ENCODE measurements around the gene CMTM1.
"Not testable (repeated sequence)": the region's sequence is repeated elsewhere in the genome, so short reads cannot be mapped to it uniquely, and the experiment has no call there.

Gene CMTM1

GRCh38 chr16:66591018-66591417 is 24.8 kb downstream of the CMTM1 start:
- no peak for DNase-seq (ENCODE audit: low read depth)
- H3K4me3 ChIP-seq (ENCODE audit: control insufficient read depth, low read depth, low read length) = no peak overlapping the region
- no peak for TF ChIP-seq CTCF (conservative IDR thresholded peaks at IDR 0.05; ENCODE audit: control insufficient read depth, insufficient read depth, low read depth, low read length)

GRCh38 chr16:66592241-66592640 is 26.0 kb downstream of the CMTM1 start:
- TF ChIP-seq CTCF (conservative IDR thresholded peaks at IDR 0.05; ENCODE audit: control insufficient read depth, insufficient read depth, low read depth, low read length) = no peak
- DNase-seq (ENCODE audit: low read depth) = no peak

GRCh38 chr16:66592814-66593213 is 26.6 kb downstream of the CMTM1 start:
- DNase-seq (ENCODE audit: low read depth) = no peak
- no peak overlapping the region for H3K4me3 ChIP-seq (ENCODE audit: control insufficient read depth, low read depth, low read length)
- TF ChIP-seq CTCF (conservative IDR thresholded peaks at IDR 0.05; ENCODE audit: control insufficient read depth, insufficient read depth, low read depth, low read length) = no peak

More at GRCh38 chr16:66592241-66592640, 26.0 kb downstream of the CMTM1 start:
- H3K4me3 ChIP-seq (ENCODE audit: control insufficient read depth, low read depth, low read length) = no peak overlapping the region

- TF ChIP-seq CTCF (conservative IDR thresholded peaks at IDR 0.05; ENCODE audit: control insufficient read depth, insufficient read depth, low read depth, low read length) = no peak
- DNase-seq (ENCODE audit: low read depth) = no peak
- H3K4me3 ChIP-seq (ENCODE audit: control insufficient read depth, low read depth, low read length) = no peak overlapping the region
These were observed 28.5 kb downstream of the CMTM1 start for GRCh38 chr16:66594739-66595138.

- not testable (repeated sequence) for DNase-seq (ENCODE audit: low read depth); H3K4me3 ChIP-seq (ENCODE audit: control insufficient read depth, low read depth, low read length)
These were observed 30.3 kb downstream of the CMTM1 start for GRCh38 chr16:66596559-66596958.

- TF ChIP-seq CTCF (conservative IDR thresholded peaks at IDR 0.05; ENCODE audit: control insufficient read depth, insufficient read depth, low read depth, low read length) = no peak
- DNase-seq (ENCODE audit: low read depth) = no peak
- no peak overlapping the region for H3K4me3 ChIP-seq (ENCODE audit: control insufficient read depth, low read depth, low read length)
These were observed 31.0 kb downstream of the CMTM1 start for GRCh38 chr16:66596986-66597848.

GRCh38 chr16:66598111-66598510 is 31.9 kb downstream of the CMTM1 start:
- no peak overlapping the region for H3K4me3 ChIP-seq (ENCODE audit: control insufficient read depth, low read depth, low read length)
- no peak for TF ChIP-seq CTCF (conservative IDR thresholded peaks at IDR 0.05; ENCODE audit: control insufficient read depth, insufficient read depth, low read depth, low read length)
- no peak for DNase-seq (ENCODE audit: low read depth)
